ENCODE measurements around the gene FAM222A. TPM values are rescaled to one million over a fixed set of nuclear protein-coding genes. Genes with fewer than 3 reads are reported as not detected.

Gene FAM222A
- total and polyA plus RNA-seq, 9 donors: 4.7 to 9.3 (median 5.9) TPM

- H3K4me1 ChIP-seq (ENCODE audit: control insufficient read depth, insufficient read depth, low read length): peaks cover 2% of the 10 kb centered on the region
- 10% methylated on average over 4 of the region's 7 CpGs for WGBS (ENCODE audit: insufficient coverage)
- H3K36me3 ChIP-seq (ENCODE audit: control insufficient read depth, insufficient read depth, low read length): no peaks in the 10 kb centered on the region
- DNase-seq: peak; percentile 61
- no peak overlapping the region for H3K4me3 ChIP-seq (ENCODE audit: low read length)
- no peak overlapping the region for H3K27ac ChIP-seq (ENCODE audit: low read length)
- peaks cover 34% of the 10 kb centered on the region for H3K27me3 ChIP-seq (ENCODE audit: control insufficient read depth, insufficient read depth, low read length)
- H3K9me3 ChIP-seq (replicated peaks; ENCODE audit: control insufficient read depth, low read depth, low read length): no peaks in the 10 kb centered on the region
Measured at GRCh38 chr12:109678719-109679118, 34.9 kb upstream of the FAM222A start.

DNA sequence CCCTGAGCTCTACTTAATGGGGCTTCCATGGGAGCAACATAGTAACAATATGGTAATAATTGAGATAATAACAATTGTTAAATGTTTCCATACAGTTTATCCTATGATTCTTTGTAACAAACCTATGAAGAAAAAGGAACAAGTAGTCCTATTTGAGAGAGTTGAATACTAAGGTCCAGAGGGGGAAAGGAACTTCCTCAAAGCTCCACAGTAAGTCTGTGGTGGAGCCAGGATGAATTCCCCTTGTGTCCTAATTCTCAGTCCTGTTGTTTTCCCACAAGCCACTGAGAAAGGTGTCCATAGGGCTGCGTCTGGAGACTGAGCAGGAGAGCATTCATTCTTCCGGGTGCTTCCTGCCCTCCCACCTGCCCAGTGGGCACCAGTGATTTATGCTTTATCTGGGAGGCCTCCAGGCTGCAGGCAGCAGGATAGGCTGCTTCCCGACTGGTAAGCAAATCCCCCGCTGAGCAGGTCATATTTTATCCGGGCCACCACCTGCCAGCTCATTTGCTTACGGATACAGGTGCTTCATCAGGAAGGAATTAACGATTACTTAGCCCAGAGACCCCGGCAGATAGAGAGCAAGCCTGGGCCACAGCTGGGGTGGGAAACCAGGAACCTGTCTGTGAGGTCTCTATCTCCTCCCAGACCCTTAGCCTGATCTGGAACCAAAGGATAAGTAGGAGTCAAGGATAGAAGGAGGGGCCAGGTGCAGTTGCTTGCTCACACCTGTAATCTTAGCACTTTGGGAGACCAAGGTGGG is 33.9 kb upstream of the FAM222A start:
- no peak for DNase-seq
- H3K9me3 ChIP-seq (replicated peaks; ENCODE audit: control insufficient read depth, low read depth, low read length): no peaks in the 10 kb centered on the region
- 21% methylated on average over 7 of the region's 8 CpGs for WGBS (ENCODE audit: insufficient coverage)
- peaks cover 2% of the 10 kb centered on the region for H3K4me1 ChIP-seq (ENCODE audit: control insufficient read depth, insufficient read depth, low read length)
- no peaks in the 10 kb centered on the region for H3K36me3 ChIP-seq (ENCODE audit: control insufficient read depth, insufficient read depth, low read length)
- no peak overlapping the region for H3K27ac ChIP-seq (ENCODE audit: low read length)
- H3K27me3 ChIP-seq (ENCODE audit: control insufficient read depth, insufficient read depth, low read length): peaks cover 34% of the 10 kb centered on the region
- no peak overlapping the region for H3K4me3 ChIP-seq (ENCODE audit: low read length)

DNA sequence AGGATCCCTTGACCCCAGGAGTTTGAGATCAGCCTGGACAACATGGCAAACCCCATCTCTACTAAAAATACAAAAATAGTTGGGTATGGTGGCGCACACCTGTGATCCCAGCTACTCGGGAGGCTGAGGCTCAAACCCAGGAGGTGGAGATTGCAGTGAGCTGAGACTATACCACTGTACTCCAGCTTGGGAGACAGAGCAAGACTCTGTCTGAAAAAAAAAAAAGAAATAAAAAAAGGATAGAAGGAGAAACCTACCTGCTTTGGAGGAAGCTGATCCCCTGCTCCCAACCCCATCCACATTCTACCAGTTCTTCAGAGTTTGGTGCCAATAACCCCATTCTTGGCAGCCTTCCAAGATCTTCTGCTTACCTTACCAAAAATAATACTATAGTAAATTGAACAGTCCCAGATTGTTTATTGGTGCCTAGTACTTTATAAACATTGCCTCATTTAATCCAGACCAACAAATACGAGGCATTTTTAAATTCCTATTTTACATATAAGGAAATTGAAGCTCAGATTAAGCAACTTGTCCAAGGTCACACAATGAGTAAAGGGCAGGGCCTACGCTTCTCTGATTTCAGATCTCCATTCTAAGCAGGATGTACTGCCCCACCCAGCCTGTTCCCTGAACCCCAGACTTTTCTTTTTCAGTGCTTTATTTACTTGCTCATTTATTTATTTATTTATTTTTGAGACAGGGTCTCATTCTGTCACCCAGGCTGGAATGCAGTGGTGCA is 33.2 kb upstream of the FAM222A start:
- Histone ChIP-seq H3K4me3 (ENCODE audit: low read length) (no peak overlapping the region), H3K4me1 (ENCODE audit: control insufficient read depth, insufficient read depth, low read length) (peaks cover 2% of the 10 kb centered on the region), H3K9me3 (replicated peaks; ENCODE audit: control insufficient read depth, low read depth, low read length) (no peaks in the 10 kb centered on the region), H3K27me3 (ENCODE audit: control insufficient read depth, insufficient read depth, low read length) (peaks cover 31% of the 10 kb centered on the region), H3K27ac (ENCODE audit: low read length) (no peak overlapping the region), H3K36me3 (ENCODE audit: control insufficient read depth, insufficient read depth, low read length) (no peaks in the 10 kb centered on the region)
- WGBS (ENCODE audit: insufficient coverage): no CpG with 5 or more reads among the region's 4 CpGs
- DNase-seq: no peak

- H3K4me1 ChIP-seq (ENCODE audit: control insufficient read depth, insufficient read depth, low read length): peaks cover 2% of the 10 kb centered on the region
- no peak for DNase-seq
- peaks cover 22% of the 10 kb centered on the region for H3K27me3 ChIP-seq (ENCODE audit: control insufficient read depth, insufficient read depth, low read length)
- no peaks in the 10 kb centered on the region for H3K36me3 ChIP-seq (ENCODE audit: control insufficient read depth, insufficient read depth, low read length)
- H3K27ac ChIP-seq (ENCODE audit: low read length): no peak overlapping the region
- H3K9me3 ChIP-seq (replicated peaks; ENCODE audit: control insufficient read depth, low read depth, low read length): no peaks in the 10 kb centered on the region
- 86% methylated on average over 2 of the region's 7 CpGs for WGBS (ENCODE audit: insufficient coverage)
- H3K4me3 ChIP-seq (ENCODE audit: low read length): no peak overlapping the region
Measured at GRCh38 chr12:109681986-109682707, 31.5 kb upstream of the FAM222A start.

DNA sequence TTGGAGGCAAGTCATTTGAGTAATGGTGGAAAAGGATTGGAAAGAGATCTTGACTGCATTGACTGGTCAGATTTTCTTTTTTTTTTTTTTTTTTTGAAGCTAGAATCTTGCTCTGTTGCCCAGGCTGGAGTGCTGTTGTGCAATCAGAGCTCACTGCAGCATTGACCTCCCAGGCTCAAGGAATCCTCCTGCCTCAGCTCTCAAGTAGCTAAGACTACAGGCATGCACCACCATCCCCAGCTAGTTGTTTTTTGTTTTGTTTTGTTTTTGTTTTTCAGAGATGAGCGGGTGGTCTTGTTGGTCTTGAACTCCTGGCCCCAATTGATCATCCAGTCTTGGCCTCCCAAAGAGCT is 30.9 kb upstream of the FAM222A start:
- H3K27ac ChIP-seq (ENCODE audit: low read length): no peak overlapping the region
- no CpG with 5 or more reads among the region's 1 CpG for WGBS (ENCODE audit: insufficient coverage)
- H3K27me3 ChIP-seq (ENCODE audit: control insufficient read depth, insufficient read depth, low read length): peaks cover 16% of the 10 kb centered on the region
- H3K36me3 ChIP-seq (ENCODE audit: control insufficient read depth, insufficient read depth, low read length): no peaks in the 10 kb centered on the region
- H3K4me1 ChIP-seq (ENCODE audit: control insufficient read depth, insufficient read depth, low read length): peaks cover 2% of the 10 kb centered on the region
- H3K4me3 ChIP-seq (ENCODE audit: low read length): no peak overlapping the region
- H3K9me3 ChIP-seq (replicated peaks; ENCODE audit: control insufficient read depth, low read depth, low read length): no peaks in the 10 kb centered on the region
- no peak for DNase-seq

GRCh38 chr12:109683316-109683715 is 30.3 kb upstream of the FAM222A start:
- peaks cover 14% of the 10 kb centered on the region for H3K27me3 ChIP-seq (ENCODE audit: control insufficient read depth, insufficient read depth, low read length)
- H3K4me3 ChIP-seq (ENCODE audit: low read length): no peak overlapping the region

GRCh38 chr12:109685574-109686447 is 27.8 kb upstream of the FAM222A start:
- Histone ChIP-seq H3K9me3 (replicated peaks; ENCODE audit: control insufficient read depth, low read depth, low read length) (no peaks in the 10 kb centered on the region), H3K4me1 (ENCODE audit: control insufficient read depth, insufficient read depth, low read length) (no peaks in the 10 kb centered on the region)
- WGBS (ENCODE audit: insufficient coverage): 53% methylated on average over 7 of the region's 10 CpGs

More at GRCh38 chr12:109683316-109683715, 30.3 kb upstream of the FAM222A start:
- H3K36me3 ChIP-seq (ENCODE audit: control insufficient read depth, insufficient read depth, low read length): no peaks in the 10 kb centered on the region
- peaks cover 2% of the 10 kb centered on the region for H3K4me1 ChIP-seq (ENCODE audit: control insufficient read depth, insufficient read depth, low read length)
- no peak overlapping the region for H3K27ac ChIP-seq (ENCODE audit: low read length)
- no peaks in the 10 kb centered on the region for H3K9me3 ChIP-seq (replicated peaks; ENCODE audit: control insufficient read depth, low read depth, low read length)
- no peak for DNase-seq

GRCh38 chr12:109686523-109686922 is 27.1 kb upstream of the FAM222A start:
- H3K4me3 ChIP-seq (ENCODE audit: low read length): no peak overlapping the region
- H3K9me3 ChIP-seq (replicated peaks; ENCODE audit: control insufficient read depth, low read depth, low read length): no peaks in the 10 kb centered on the region
- no peak overlapping the region for H3K27ac ChIP-seq (ENCODE audit: low read length)
- H3K27me3 ChIP-seq (ENCODE audit: control insufficient read depth, insufficient read depth, low read length): peaks cover 8% of the 10 kb centered on the region
- WGBS (ENCODE audit: insufficient coverage): 85% methylated on average over 5 of the region's 7 CpGs
- H3K36me3 ChIP-seq (ENCODE audit: control insufficient read depth, insufficient read depth, low read length): no peaks in the 10 kb centered on the region
- H3K4me1 ChIP-seq (ENCODE audit: control insufficient read depth, insufficient read depth, low read length): no peaks in the 10 kb centered on the region
- DNase-seq: no peak

More at GRCh38 chr12:109685574-109686447, 27.8 kb upstream of the FAM222A start:
- Histone ChIP-seq H3K36me3 (ENCODE audit: control insufficient read depth, insufficient read depth, low read length) (no peaks in the 10 kb centered on the region), H3K27ac (ENCODE audit: low read length) (no peak overlapping the region), H3K4me3 (ENCODE audit: low read length) (no peak overlapping the region), H3K27me3 (ENCODE audit: control insufficient read depth, insufficient read depth, low read length) (peaks cover 8% of the 10 kb centered on the region)
- no peak for DNase-seq

DNA sequence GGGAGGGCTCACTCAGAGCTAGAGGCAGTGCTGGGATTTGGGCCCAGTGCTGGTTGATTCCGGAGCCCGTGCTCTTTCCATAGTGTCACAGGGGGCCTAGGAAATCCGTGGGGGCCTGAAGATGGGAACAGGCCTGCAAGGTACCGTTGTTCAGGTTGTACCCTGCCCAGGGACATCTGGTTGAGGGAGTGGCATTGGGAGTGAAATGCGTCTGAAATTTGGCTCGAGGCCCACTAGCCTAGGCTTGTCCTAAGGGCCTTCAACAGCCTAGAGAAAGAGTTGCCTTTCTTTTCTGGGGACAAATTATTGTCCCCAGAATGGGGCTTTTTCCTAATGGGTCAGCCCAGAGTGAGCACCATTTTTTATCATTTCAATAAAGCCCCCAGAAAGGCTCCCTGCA is 26.4 kb upstream of the FAM222A start:
- DNase-seq: no peak
- WGBS (ENCODE audit: insufficient coverage): 64% methylated on average over 6 of the region's 6 CpGs

More for the DNA sequence above, 26.4 kb upstream of the FAM222A start:
- H3K27ac ChIP-seq (ENCODE audit: low read length): no peak overlapping the region
- no peaks in the 10 kb centered on the region for H3K36me3 ChIP-seq (ENCODE audit: control insufficient read depth, insufficient read depth, low read length)
- H3K4me1 ChIP-seq (ENCODE audit: control insufficient read depth, insufficient read depth, low read length): no peaks in the 10 kb centered on the region
- no peaks in the 10 kb centered on the region for H3K9me3 ChIP-seq (replicated peaks; ENCODE audit: control insufficient read depth, low read depth, low read length)
- peaks cover 11% of the 10 kb centered on the region for H3K27me3 ChIP-seq (ENCODE audit: control insufficient read depth, insufficient read depth, low read length)
- H3K4me3 ChIP-seq (ENCODE audit: low read length): no peak overlapping the region
